BJ (cell line): Measurements from ENCODE around the gene NME9. TPM values are rescaled to one million over a fixed set of nuclear protein-coding genes. Genes with fewer than 3 reads are reported as not detected.

Experiments used
- CTCF ChIA-PET: fragments of 350-600 bp; formaldehyde crosslinking; extraction: SDS; loops from one replicate; lab custom pipeline; 2021; ENCODE audit warnings: antibody characterized with exemption, inconsistent platforms; lab: Yijun Ruan, JAX
- POLR2A ChIA-PET: fragments of 300-600 bp; sonication (Branson Sonifier 250); formaldehyde crosslinking; extraction: SDS; loops from one replicate; lab custom pipeline; 2021; ENCODE audit warnings: antibody characterized with exemption; lab: Charles Lee
- DNase-seq: peaks from one replicate; pipeline ENCODE4 v3.0.0-alpha.2; 2011; ENCODE audit warnings: low read depth
- H3K27me3 ChIP-seq: 2 replicates; pipeline ENCODE4 v1.6.0; 2011; ENCODE audit warnings: low read length; ENCODE audit not compliant: control insufficient read depth, insufficient read depth
- H3K36me3 ChIP-seq: 2 replicates; pipeline ENCODE4 v1.5.1; 2011; ENCODE audit warnings: low read length; ENCODE audit not compliant: control insufficient read depth, insufficient read depth
- H3K4me3 ChIP-seq: 2 replicates; pipeline ENCODE4 v1.5.1; 2011; ENCODE audit warnings: low read depth, mild to moderate bottlenecking, control low read depth, low read length
- CTCF ChIP-seq: IDR thresholded peaks from 2 replicates; pipeline ENCODE4 v1.5.1; 2011; ENCODE audit warnings: low read depth, mild to moderate bottlenecking, control low read depth, inconsistent platforms, low read length, moderate library complexity; ENCODE audit not compliant: insufficient read depth
- polyA plus RNA-seq: library from polyadenylated mRNA; depleted of rRNA; stranded (reverse); fragments of >200 nt; gene quantifications from 2 replicates; pipeline ENCODE4 v1.2.3, GENCODE V29; 2011

NME9 gene
- polyA plus RNA-seq, 1 experiment = not detected

- no peak for DNase-seq
- TF ChIP-seq CTCF = no peak
- CTCF ChIA-PET = no interaction called here
- H3K4me3 ChIP-seq = no peak overlapping the region
- H3K27me3 ChIP-seq = no peaks in the 10 kb centered on the region
- H3K36me3 ChIP-seq = peaks cover 2% of the 10 kb centered on the region
- POLR2A ChIA-PET = no interaction called here
These were observed 36.5 kb upstream of the NME9 start for GRCh38 chr3:138366006-138366759.

GRCh38 chr3:138365253-138365555 lies 35.6 kb upstream of the NME9 start:
- no peak for TF ChIP-seq CTCF
- no peak for DNase-seq
- Histone ChIP-seq H3K36me3 (no peaks in the 10 kb centered on the region; the same call in none of the 2 replicates), H3K4me3 (no peak overlapping the region), H3K27me3 (no peaks in the 10 kb centered on the region)
- ChIA-PET CTCF (interaction anchor here (1.4 kb wide), 1 partner anchor 11 kb away, joined by 3 read pairs; no protein-coding TSS in a partner anchor), POLR2A (no interaction called here)

GRCh38 chr3:138364356-138365252 lies 35.0 kb upstream of the NME9 start:
- POLR2A ChIA-PET = no interaction called here
- Histone ChIP-seq H3K27me3 (no peaks in the 10 kb centered on the region), H3K36me3 (no peaks in the 10 kb centered on the region; the same call in 1 of the 2 replicates), H3K4me3 (no peak overlapping the region)
- TF ChIP-seq CTCF = no peak
- CTCF ChIA-PET = interaction anchor here (1.4 kb wide), 1 partner anchor 10 kb away, joined by 3 read pairs; no protein-coding TSS in a partner anchor
- DNase-seq = no peak

GRCh38 chr3:138363322-138363721 lies 33.7 kb upstream of the NME9 start:
- H3K36me3 ChIP-seq = no peaks in the 10 kb centered on the region; the same call in 1 of the 2 replicates
- TF ChIP-seq CTCF = no peak
- ChIA-PET CTCF (no interaction called here), POLR2A (no interaction called here)
- no peak overlapping the region for H3K4me3 ChIP-seq
- no peaks in the 10 kb centered on the region for H3K27me3 ChIP-seq
- DNase-seq = no peak

GRCh38 chr3:138362538-138362937 lies 32.9 kb upstream of the NME9 start:
- CTCF ChIA-PET = no interaction called here
- POLR2A ChIA-PET = no interaction called here
- H3K4me3 ChIP-seq = no peak overlapping the region

More at GRCh38 chr3:138362538-138362937, 32.9 kb upstream of the NME9 start:
- Histone ChIP-seq H3K27me3 (no peaks in the 10 kb centered on the region), H3K36me3 (no peaks in the 10 kb centered on the region; the same call in 1 of the 2 replicates)
- TF ChIP-seq CTCF = no peak
- DNase-seq = no peak
